Activated CD8-positive, alpha-beta T cell treated with anti-CD3 and anti-CD28 coated beads, Interleukin-2, amount 10 ng/mL, durations not matched to agents 7 days and 5 days (primary cell): ENCODE results near the gene FLNA. TPM values are rescaled to one million over a fixed set of nuclear protein-coding genes. Genes with fewer than 3 reads are reported as not detected.
A peak's percentile ranks its signal among the peaks of the same experiment; 100 is the strongest.

ENCODE experiments used
- ATAC-seq: fragments of 150-1000 bp; cut with Tn5 transposase; one replicate; pipeline ENCODE4 v1.10.0; 2021; ENCODE audit warnings: moderate library complexity
- CTCF ChIA-PET: fragments of 350-600 bp; sonication (Branson Sonifier 250); formaldehyde crosslinking; loops from one replicate; lab custom pipeline; 2021; ENCODE audit warnings: antibody characterized with exemption; lab: Charles Lee
- POLR2A ChIA-PET: fragments of 350-600 bp; sonication (Branson Sonifier 250); formaldehyde crosslinking; loops from one replicate; lab custom pipeline; 2021; ENCODE audit warnings: antibody characterized with exemption; lab: Charles Lee
- DNase-seq: peaks from one replicate; pipeline ENCODE4 v3.0.0-alpha.2; 2020
- H3K27ac Mint-ChIP-seq: one replicate; pipeline ENCODE4 v1.8.0; 2021; ENCODE audit warnings: mild to moderate bottlenecking, mixed read lengths
- H3K27me3 Mint-ChIP-seq: one replicate; pipeline ENCODE4 v1.8.0; 2021; ENCODE audit warnings: low read depth, mixed read lengths
- H3K36me3 Mint-ChIP-seq: one replicate; pipeline ENCODE4 v1.8.0; 2021; ENCODE audit warnings: low read depth, mixed read lengths
- H3K4me1 Mint-ChIP-seq: one replicate; pipeline ENCODE4 v1.8.0; 2021; ENCODE audit warnings: low read depth, mixed read lengths
- H3K4me3 Mint-ChIP-seq: one replicate; pipeline ENCODE4 v1.8.0; 2021; ENCODE audit warnings: mild to moderate bottlenecking, mixed read lengths
- H3K9me3 Mint-ChIP-seq: one replicate; pipeline ENCODE4 v1.8.0; 2022; ENCODE audit warnings: mixed read lengths; ENCODE audit not compliant: insufficient read depth
- total RNA-seq, 2 experiments: library from RNA; stranded (reverse); gene quantifications; one replicate each; pipeline ENCODE4 v1.2.3, GENCODE V29; 2021

The FLNA gene
- 1,000 to 10,000 TPM; 1,371 to 1,454 TPM for total RNA-seq

DNA sequence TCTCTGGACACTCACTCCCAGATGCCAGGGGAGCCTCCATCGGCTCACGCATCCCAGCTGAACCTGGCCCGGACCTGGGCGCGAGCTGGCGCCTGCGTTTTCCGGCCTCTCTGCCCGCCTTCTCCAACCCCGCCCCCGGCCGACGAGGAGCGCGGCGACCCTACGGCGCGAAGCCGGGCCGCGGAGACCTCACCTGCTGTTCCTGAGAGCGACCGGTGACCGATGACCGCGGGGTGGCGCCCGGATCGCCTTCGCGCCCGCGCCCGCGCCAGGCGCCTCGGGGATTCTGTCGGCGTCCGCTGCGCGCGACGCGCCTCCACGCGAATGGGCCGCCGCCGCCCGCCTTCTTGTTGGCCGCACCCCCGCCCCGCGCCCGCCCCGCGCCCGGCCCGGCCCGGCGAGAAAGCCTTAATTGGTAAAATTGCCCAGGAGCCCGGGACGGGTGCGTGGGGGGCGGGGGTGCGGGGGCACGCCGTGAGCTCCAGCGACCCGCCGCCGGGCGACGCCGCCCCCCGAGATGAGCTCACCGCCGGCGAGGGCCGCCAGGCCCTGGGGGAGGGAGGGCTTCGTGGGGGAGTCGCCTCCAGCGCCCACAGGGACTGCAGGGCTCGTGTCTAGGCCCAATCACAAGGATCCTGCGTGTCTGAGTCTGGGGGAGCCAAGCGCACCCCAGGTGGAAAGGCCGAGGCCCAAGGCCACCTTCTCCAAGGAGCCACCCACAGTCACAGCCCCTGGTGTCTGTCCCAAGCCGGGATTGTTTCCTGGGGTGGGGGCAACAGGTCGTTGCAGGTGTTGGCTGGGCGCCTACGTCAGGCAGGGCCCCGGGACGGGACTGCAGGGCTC, at the start of gene FLNA:
TSS of gene FLNA (minus strand) at position 322 of the 843 bp plus-strand sequence. CDS start 3,389 bp downstream, outside the sequence.
- ChIA-PET POLR2A (interaction anchor here (0.6 to 1.4 kb wide), 2 partner anchors 8 to 20 kb away, joined by 3 to 4 read pairs; no protein-coding TSS in a partner anchor), CTCF (interaction anchor here (1.2 to 2.2 kb wide), 4 partner anchors 9 to 162 kb away, joined by 3 to 10 read pairs (median 4); no protein-coding TSS in a partner anchor)
- peak within 1 kb of the TSS; percentile 72 for H3K27ac Mint-ChIP-seq
- H3K36me3 Mint-ChIP-seq = peaks cover 14% of the 10 kb centered on the region
- no peak for DNase-seq
- H3K27me3 Mint-ChIP-seq = no peaks in the 10 kb centered on the region
- ATAC-seq = no peak
- H3K9me3 Mint-ChIP-seq = no peaks in the 10 kb centered on the region
- peaks cover 31% of the 10 kb centered on the region for H3K4me1 Mint-ChIP-seq
- H3K4me3 Mint-ChIP-seq = peak within 1 kb of the TSS; percentile 72

DNA sequence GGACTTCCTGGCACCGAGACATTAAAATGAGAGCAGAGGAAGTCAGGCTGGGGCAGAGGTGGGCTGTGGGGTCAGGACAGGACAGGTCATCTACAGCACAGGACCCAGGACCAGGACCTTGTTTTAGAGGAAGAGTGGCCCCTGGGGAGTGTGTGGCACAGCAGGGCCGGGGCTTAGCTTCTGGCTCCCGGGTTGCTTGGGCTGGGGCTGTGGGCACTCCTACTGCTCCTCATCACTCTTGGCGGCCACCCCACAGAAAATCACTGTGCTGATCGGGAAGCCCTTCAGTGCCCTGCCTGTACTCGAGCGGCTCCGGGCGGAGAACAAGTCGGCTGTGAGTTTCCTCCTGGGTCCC, 45.9 kb upstream of the FLNA start:
- no peaks in the 10 kb centered on the region for H3K9me3 Mint-ChIP-seq
- no peaks in the 10 kb centered on the region for H3K27me3 Mint-ChIP-seq
- peaks cover 7% of the 10 kb centered on the region for H3K4me1 Mint-ChIP-seq
- H3K27ac Mint-ChIP-seq = no peak overlapping the region
- CTCF ChIA-PET = no interaction called here
- POLR2A ChIA-PET = interaction anchor here (1.4 to 2.6 kb wide), 2 partner anchors 8 to 20 kb away, joined by 4 to 10 read pairs; partner anchors contain the start of gene TAFAZZIN
- no peak overlapping the region for H3K4me3 Mint-ChIP-seq
- DNase-seq (no peak), ATAC-seq (no peak)
- peaks cover 3% of the 10 kb centered on the region for H3K36me3 Mint-ChIP-seq

DNA sequence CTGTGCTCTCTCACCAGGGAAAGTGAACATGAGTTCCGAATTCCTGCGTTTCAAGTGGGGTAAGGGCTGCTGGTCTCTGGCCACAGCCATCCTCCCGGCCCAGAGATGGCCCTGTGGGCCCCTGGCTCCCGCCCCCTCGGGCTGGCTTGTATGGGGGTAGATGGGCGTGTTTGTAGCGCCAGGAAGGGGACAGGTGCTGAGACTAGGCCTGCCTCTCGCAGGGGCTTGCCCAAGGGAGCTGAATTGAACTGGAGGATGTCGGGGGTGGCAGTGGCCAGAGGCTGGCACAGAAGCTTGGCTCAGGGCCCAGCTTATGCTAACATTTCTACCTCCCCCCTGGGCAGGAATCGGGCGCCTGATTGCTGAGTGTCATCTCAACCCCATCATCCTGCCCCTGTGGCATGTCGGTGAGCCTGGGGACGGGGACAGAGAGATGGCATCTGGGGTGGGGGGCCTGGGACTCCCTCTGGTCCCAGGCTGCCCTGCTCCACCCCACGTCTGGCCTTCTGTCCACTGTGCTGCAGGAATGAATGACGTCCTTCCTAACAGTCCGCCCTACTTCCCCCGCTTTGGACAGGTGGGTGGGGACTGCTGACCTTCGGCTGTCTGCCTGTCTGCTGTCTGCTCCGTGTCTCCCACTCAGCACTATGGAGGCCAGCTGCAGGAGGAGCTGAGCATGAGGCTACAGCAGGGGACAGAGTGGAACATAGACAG, 45.4 kb upstream of the FLNA start:
- Mint-ChIP-seq H3K27me3 (no peaks in the 10 kb centered on the region), H3K36me3 (peaks cover 5% of the 10 kb centered on the region), H3K4me1 (peaks cover 7% of the 10 kb centered on the region), H3K9me3 (no peaks in the 10 kb centered on the region), H3K27ac (no peak overlapping the region), H3K4me3 (no peak overlapping the region)
- CTCF ChIA-PET = no interaction called here
- DNase-seq (no peak), ATAC-seq (no peak)
- POLR2A ChIA-PET = interaction anchor here (1.4 to 2.6 kb wide), 2 partner anchors 8 to 19 kb away, joined by 4 to 10 read pairs; partner anchors contain the start of gene TAFAZZIN

DNA sequence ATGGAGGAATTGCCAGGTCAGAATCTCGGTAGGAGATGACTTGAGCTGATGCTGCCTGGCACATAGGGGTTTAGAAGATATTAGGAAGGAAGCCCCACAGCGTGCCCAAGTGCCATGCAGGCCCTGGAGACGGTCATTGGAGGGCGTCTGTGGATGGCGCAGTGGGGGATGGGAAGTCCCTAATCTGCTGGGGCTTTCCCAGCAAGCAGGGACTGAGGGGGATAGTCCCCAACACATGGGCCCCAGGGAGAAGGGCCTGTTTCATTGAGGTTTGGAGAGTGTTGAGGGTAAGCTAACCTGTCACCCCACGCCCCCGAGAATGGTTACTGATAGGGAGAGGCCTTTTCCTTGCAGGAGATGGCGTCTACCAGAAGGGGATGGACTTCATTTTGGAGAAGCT, 44.8 kb upstream of the FLNA start:
- ChIA-PET CTCF (no interaction called here), POLR2A (interaction anchor here (1.0 to 1.4 kb wide), 2 partner anchors 19 to 21 kb away, joined by 4 read pairs; partner anchors contain the start of gene RPL10)
- no peak overlapping the region for H3K27ac Mint-ChIP-seq

GRCh38 chrX:154417157-154417556, 42.7 kb upstream of the FLNA start:
- peaks cover 11% of the 10 kb centered on the region for H3K36me3 Mint-ChIP-seq
- no peak for ATAC-seq
- DNase-seq = no peak
- H3K4me1 Mint-ChIP-seq = peaks cover 5% of the 10 kb centered on the region
- no peaks in the 10 kb centered on the region for H3K27me3 Mint-ChIP-seq
- POLR2A ChIA-PET = interaction anchor here (0.7 to 1.3 kb wide), 2 partner anchors 18 to 20 kb away, joined by 3 read pairs; no protein-coding TSS in a partner anchor
- H3K9me3 Mint-ChIP-seq = no peaks in the 10 kb centered on the region
- CTCF ChIA-PET = no interaction called here
- H3K4me3 Mint-ChIP-seq = no peak overlapping the region
- no peak overlapping the region for H3K27ac Mint-ChIP-seq

More for the DNA sequence above, 44.8 kb upstream of the FLNA start:
- H3K27me3 Mint-ChIP-seq = no peaks in the 10 kb centered on the region
- no peak overlapping the region for H3K4me3 Mint-ChIP-seq
- peaks cover 5% of the 10 kb centered on the region for H3K36me3 Mint-ChIP-seq
- H3K9me3 Mint-ChIP-seq = no peaks in the 10 kb centered on the region
- no peak for DNase-seq
- no peak for ATAC-seq
- peaks cover 3% of the 10 kb centered on the region for H3K4me1 Mint-ChIP-seq

- Mint-ChIP-seq H3K4me3 (peak overlapping the region; percentile 93), H3K27me3 (no peaks in the 10 kb centered on the region), H3K27ac (peak overlapping the region; percentile 92), H3K36me3 (peaks cover 21% of the 10 kb centered on the region), H3K4me1 (peaks cover 13% of the 10 kb centered on the region), H3K9me3 (no peaks in the 10 kb centered on the region)
- ChIA-PET POLR2A (interaction anchor here (2.1 to 5.3 kb wide), 3 partner anchors 8 to 15 kb away, joined by 10 to 55 read pairs (median 17); partner anchors contain the start of genes ATP6AP1 and RPL10), CTCF (interaction anchor here (1.9 kb wide), 1 partner anchor 114 kb away, joined by 7 read pairs; no protein-coding TSS in a partner anchor)
- ATAC-seq (no peak), DNase-seq (no peak)
Observed at GRCh38 chrX:154413142-154413541, 38.7 kb upstream of the FLNA start.

DNA sequence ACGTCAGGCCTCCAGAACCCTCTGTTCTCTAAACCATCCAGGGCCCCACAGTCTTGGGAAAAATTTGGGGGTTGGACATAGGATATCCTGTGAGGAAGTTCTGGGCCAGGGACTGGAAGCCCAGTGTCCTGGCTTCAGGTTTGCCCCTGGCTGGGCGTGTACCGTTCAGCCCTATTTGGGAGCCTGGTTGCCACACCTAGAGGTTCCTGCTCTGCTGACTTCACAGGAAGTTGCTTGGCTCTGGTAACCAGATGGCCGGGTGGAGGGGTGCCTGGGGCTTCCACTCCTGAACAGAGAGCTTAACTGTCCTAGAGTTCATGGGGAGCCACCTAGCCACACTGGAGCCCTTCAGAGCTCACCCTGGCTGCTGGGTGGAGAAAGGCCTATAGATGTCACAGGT, 38.0 kb upstream of the FLNA start:
- Mint-ChIP-seq H3K27me3 (no peaks in the 10 kb centered on the region), H3K27ac (peak overlapping the region; percentile 92), H3K9me3 (no peaks in the 10 kb centered on the region)

GRCh38 chrX:154411981-154412340, 37.5 kb upstream of the FLNA start:
- ATAC-seq (peak; percentile 79), DNase-seq (peak; percentile 77)
- no peaks in the 10 kb centered on the region for H3K27me3 Mint-ChIP-seq
- H3K4me1 Mint-ChIP-seq = peaks cover 13% of the 10 kb centered on the region
- POLR2A ChIA-PET = interaction anchor here (0.6 to 5.3 kb wide), 9 partner anchors 9 to 440 kb away, joined by 3 to 55 read pairs (median 7); partner anchors contain the start of genes ATP6AP1, HCFC1 and RPL10
- peak overlapping the region; percentile 93 for H3K4me3 Mint-ChIP-seq
- H3K27ac Mint-ChIP-seq = peak overlapping the region; percentile 92
- CTCF ChIA-PET = interaction anchor here (1.9 kb wide), 1 partner anchor 115 kb away, joined by 7 read pairs; no protein-coding TSS in a partner anchor
- no peaks in the 10 kb centered on the region for H3K9me3 Mint-ChIP-seq
- peaks cover 21% of the 10 kb centered on the region for H3K36me3 Mint-ChIP-seq

More for the DNA sequence above, 38.0 kb upstream of the FLNA start:
- ATAC-seq (peak; percentile 59), DNase-seq (peak; percentile 68)
- peak overlapping the region; percentile 93 for H3K4me3 Mint-ChIP-seq
- peaks cover 21% of the 10 kb centered on the region for H3K36me3 Mint-ChIP-seq
- ChIA-PET POLR2A (interaction anchor here (1.0 to 5.3 kb wide), 8 partner anchors 9 to 441 kb away, joined by 3 to 55 read pairs (median 8); partner anchors contain the start of genes ATP6AP1, HCFC1 and RPL10), CTCF (interaction anchor here (1.9 kb wide), 1 partner anchor 115 kb away, joined by 7 read pairs; no protein-coding TSS in a partner anchor)
- H3K4me1 Mint-ChIP-seq = peaks cover 13% of the 10 kb centered on the region

DNA sequence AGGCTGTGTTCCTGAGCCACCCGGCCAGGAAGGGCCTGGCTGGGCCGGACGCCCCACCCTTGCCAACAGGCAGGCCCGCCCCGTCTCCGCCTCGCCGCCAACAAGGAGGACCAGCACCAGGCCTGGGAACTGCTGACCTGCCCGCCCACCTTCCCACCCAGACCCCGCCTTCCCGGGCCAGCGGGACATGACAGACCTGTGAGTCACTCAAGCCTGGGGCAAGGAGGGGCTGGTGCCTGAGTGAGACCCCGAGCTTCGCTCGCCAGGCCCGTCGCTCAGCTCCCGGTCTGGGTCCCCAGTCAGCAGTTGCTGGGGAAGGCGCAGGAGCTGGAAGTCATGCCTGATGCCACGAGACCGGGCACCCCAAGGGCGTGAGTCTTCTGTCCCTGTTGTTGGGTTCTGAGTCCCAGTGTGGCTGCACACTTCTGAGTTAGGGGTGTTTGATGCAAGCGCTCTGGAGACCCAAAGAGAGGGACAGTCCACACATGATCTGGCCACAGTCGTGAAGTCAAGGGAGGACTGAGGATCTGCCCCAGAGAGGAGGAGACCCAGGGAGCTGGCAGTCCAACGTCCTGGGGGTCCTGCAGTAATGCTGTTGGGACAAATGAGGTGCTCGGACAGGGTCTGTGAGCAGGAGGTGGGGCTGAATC, 34.9 kb upstream of the FLNA start, which contains the start of gene DNASE1L1:
TSS of gene DNASE1L1 (minus strand) at position 33 of the 650 bp plus-strand sequence. CDS start 3,686 bp downstream, outside the sequence.
- ATAC-seq (no peak), DNase-seq (no peak)
- peaks cover 16% of the 10 kb centered on the region for H3K36me3 Mint-ChIP-seq
- H3K27me3 Mint-ChIP-seq = no peaks in the 10 kb centered on the region
- peaks cover 13% of the 10 kb centered on the region for H3K4me1 Mint-ChIP-seq
- no peaks in the 10 kb centered on the region for H3K9me3 Mint-ChIP-seq
- ChIA-PET POLR2A (interaction anchor here (5.3 kb wide), 1 partner anchor 11 kb away, joined by 55 read pairs; the partner anchor contains the start of gene RPL10), CTCF (no interaction called here)
- H3K27ac Mint-ChIP-seq = peak within 1 kb of the TSS; percentile 52
- H3K4me3 Mint-ChIP-seq = peak within 1 kb of the TSS; percentile 36

- Mint-ChIP-seq H3K9me3 (no peaks in the 10 kb centered on the region), H3K4me1 (peaks cover 13% of the 10 kb centered on the region), H3K4me3 (no peak overlapping the region), H3K36me3 (peaks cover 14% of the 10 kb centered on the region), H3K27ac (peak overlapping the region; percentile 52), H3K27me3 (no peaks in the 10 kb centered on the region)
- ChIA-PET POLR2A (interaction anchor here (5.3 kb wide), 1 partner anchor 10 kb away, joined by 55 read pairs; the partner anchor contains the start of gene RPL10), CTCF (no interaction called here)
- DNase-seq (no peak), ATAC-seq (no peak)
Observed at GRCh38 chrX:154408659-154409221, 34.3 kb upstream of the FLNA start.
